Measurements from ENCODE around the gene CUX1.
A peak's percentile ranks its signal among the peaks of the same experiment; 100 is the strongest.
"Not testable (repeated sequence)": the region's sequence is repeated elsewhere in the genome, so short reads cannot be mapped to it uniquely, and the experiment has no call there.

CUX1 gene

DNA sequence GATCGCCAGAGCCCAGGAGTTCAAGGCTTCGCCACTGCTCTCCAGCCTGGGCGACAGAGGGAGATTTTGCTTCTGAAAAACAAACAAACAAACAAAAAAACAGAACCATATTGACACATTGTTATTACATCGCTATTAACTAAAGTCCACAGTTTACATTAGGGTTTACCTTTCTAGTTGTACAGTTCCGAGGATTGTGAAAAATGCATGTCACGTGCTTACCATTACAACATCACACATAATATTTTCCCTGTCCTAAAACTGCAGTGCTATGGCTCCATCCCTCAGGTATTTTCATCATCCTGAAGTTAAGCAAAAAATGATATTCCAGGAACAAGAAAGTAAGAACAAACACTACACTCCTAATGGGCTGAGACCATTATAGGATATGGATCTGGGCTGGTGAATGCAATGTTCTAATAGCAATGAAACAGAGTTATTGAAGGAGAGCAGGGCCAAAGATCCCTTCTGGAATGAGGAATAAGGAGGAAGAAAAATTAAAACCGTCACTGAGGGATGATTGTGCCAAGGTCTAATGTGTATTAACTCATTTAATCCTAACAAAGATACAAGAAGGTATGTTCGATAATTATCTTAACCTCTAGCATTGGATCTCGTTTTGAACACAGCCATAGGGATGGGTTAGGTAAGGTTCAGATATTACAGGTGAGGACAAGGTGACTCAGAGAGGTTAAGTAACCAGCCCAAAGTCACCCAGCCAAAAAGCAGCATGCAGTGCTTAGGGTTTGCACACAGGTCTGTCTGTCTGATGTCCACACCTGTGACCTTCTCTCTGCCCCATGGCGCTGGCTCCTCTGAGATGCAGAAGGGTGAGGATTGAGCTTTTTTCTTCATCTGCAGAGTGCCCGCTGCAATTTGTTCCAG, 14.0 kb upstream of the CUX1 start:
- DNase-seq = no peak

DNA sequence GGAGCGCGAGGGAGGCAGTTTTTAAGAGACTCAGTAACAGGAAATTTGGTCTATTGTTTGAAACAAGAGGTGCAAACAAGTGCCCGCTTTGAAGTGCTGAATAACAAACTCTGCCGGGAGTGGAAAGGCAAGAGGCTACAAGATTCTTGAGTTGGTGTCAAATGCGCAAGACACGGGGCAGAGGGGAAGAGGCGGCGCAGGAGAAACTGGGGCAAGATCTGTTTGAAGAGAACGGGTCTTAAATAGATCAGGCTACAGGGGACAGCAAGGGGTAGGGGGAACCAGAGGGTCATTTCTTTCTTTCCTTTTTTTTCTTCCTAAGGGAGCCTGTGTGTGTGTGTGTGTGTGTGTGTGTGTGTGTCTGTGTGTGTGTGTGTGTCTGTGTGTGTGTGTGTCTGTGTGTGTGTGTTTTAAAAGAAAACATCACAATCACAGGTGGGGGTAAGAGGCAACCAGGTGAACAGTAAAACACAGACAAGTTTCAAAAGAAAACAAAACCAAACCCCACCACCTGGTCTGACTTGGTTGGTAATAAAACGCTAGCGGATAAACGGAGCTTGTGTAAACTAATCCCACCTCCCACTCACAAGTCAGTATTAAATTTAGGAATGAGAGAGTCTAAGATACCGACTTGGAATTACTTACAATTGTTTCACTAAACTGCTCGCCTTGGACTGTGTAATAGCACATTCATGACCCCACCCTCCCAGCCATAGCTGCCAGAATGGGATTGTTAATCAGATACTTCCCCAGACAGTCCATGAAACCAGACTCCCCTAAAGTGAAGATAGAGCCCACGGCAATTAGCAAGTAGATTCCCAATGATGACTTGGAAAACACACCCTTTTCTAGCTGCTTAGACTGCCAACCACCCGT, 13.1 kb upstream of the CUX1 start:
- no peak for DNase-seq

DNA sequence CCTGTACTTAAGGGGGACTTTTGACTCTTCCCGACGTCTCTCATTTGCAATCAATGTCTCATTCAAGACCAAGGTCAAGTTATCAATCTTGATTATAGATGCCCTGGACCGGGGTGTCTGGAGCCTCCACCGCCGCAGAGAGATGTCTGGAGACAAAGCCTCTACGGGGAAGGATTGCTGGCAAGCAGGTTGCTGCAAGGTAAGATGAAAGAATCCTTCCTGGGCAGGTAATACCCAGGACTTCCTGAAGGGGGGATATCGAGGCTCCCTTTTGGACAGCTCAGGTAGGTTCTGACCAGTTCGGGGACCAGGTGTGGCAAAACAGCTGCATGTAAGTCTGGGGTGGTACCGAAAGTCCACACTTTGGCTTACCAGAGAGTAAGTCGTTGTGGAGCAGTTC, 12.5 kb upstream of the CUX1 start:
- DNase-seq = no peak

DNA sequence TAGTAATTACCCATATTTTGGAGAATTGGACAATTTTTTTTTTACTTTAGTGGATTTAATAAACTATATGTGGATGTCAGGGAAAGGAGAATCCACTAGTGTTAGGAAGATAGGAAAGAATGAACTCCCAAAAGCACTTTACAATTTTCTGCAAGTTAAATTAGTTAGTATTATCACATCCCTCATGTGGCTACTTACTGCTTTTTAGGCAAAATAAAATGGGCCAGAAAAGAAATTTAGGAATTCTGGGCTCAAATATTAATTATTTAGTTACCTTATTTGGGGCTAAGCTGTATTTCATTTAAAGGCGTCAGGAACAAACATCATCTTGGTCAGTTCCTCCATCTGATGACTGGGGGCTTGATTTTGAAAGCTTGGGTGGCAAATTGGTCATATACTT, 4.8 kb upstream of the CUX1 start:
- no peak for DNase-seq

DNA sequence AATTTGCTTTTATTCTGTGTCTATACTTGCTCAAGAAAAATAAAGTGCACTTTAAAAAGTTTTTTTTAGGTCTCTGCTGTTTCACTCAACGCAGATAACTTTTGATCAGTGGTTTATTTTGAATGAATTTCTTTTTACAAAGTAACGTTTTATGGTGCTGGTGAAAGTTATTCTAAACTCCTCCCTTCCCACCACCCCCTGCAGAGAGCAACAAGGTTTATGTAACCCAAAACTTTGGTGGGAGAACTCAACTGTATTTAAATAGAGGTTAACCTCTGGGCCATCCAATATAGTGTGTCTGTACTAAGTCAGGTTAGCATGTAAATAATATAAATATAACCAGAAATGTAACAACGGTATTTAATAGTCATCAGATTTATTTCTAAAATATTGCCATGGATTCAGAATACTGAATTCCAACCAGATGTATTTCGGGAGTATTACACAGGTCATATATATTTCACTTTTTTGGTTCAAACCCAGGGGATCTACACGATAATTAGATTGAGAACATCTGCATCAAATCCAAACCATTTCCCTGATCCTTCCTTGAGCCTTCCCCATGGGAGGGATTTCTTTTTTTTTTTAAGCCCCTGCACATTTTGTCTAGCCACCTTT, 3.9 kb upstream of the CUX1 start:
- DNase-seq = no peak

DNA sequence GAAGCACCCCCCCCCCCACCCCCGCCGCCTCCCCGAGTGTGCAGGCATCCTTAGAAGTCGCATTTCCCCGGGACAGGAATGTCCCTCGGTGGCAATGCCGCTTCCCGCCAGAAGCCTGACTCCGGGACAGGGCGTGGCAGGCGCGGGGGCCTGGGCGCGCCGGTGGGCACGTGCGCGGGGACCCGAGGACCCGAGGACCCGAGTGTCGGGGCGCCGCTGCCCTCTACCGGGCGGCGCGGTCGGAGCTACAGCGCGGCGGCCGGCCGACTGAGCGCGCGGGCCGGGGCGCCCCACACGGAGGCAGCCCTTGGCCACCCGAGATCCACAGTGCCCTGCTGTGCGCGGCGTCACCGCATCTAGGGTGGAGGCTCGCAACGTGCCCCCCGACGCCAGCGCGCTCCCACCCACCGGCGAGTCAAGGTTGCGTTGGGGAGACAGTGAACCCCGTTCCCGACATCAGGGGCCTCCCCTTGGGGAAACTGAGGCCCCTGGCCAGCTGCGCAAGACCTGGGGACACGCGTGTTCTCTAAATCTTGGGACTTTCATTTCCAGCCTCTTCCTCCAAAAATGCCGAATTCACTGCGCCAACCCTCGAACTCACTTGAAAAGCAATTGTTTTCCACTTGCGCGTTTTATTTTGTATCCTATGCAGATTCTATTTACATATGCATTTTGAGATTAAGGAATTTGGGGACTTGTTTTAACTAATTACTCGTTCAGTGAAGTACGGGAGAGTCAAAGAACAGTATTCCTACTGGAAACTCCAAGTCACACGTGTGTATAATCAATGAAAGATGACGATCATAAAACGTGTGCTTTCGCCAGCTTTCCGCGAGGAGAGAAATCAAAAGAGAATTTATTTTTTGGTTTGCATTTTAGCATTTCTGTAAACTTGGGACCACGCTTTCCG, 3.1 kb upstream of the CUX1 start:
- DNase-seq = peak; percentile 48

DNA sequence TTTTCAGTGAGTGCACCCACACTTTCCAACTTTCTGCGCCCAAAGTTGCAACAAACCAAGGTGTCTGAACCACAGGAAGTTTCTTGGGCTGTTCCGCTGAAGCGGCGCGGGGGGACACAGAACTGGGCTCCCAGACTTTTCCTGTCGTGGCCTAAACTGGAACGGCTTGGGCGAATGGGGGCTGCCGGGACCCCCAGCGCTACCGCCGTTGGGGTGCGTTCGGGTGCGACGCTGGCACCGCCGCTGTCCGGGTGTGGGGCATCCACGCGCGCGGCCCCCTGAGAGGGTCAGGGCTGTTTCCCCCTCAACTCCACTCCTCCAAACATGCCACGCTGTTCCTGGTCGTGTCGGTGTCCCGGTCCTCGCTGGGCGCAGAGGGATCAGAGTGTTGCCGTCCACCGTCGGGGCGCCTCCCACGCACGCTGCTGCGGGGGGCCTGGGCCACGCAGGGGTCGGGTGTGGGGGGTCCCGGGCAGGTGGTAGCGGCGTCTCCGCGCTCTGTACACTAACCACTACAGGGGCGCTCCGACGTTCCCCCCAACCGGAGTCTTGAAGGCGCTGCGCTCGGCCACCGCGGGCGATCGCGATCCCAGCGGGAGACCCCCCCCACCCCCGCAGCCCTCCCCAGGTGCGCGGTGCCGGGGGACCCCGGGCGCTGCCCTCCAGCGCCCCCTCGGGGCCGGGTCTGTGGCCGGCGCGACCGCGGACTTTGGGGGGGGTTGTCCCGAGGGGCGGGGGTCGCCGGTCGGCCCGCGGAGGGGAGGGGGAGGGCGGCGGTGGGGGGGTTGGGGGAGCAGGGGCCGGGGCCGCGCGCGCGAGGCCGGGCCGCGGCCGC, 2.2 kb upstream of the CUX1 start:
- no peak for DNase-seq

DNA sequence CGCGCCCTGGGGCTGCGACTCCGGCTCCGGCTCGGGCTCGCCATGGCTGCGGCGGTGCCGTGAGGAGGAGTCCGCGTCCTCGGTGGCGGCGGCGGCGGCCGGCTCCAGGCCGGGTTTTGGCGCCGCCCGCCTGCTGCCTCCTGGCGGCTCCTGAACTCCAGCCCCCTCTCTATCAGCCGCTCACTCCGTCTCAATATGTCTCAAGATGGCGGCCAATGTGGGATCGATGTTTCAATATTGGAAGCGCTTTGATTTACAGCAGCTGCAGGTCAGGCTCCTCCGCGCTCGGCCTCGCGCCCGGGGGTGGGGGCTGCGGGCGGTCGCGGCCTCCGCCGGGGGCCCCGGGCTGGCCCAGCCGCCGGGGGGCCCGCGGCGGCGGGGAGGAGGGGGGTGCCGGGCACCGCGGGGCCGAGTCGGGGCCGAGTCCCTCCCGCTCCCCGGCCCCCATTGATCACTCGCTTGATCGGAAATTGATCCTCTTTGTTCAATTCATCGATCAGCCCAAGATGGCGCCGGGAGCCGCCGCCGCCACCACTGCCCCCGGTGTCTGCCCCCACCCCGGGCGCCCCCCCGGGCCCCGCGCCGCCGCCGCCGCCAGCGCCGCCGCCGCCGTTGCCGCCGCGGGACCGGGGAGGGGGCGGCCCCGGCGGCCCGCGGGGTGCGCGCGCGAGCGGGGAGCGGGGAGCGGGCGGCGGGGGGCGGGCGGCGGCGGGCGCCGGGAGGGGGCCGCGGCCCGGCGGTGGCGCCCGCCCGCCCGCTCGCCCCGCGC, 1.4 kb upstream of the CUX1 start:
- DNase-seq = peak; percentile 84

DNA sequence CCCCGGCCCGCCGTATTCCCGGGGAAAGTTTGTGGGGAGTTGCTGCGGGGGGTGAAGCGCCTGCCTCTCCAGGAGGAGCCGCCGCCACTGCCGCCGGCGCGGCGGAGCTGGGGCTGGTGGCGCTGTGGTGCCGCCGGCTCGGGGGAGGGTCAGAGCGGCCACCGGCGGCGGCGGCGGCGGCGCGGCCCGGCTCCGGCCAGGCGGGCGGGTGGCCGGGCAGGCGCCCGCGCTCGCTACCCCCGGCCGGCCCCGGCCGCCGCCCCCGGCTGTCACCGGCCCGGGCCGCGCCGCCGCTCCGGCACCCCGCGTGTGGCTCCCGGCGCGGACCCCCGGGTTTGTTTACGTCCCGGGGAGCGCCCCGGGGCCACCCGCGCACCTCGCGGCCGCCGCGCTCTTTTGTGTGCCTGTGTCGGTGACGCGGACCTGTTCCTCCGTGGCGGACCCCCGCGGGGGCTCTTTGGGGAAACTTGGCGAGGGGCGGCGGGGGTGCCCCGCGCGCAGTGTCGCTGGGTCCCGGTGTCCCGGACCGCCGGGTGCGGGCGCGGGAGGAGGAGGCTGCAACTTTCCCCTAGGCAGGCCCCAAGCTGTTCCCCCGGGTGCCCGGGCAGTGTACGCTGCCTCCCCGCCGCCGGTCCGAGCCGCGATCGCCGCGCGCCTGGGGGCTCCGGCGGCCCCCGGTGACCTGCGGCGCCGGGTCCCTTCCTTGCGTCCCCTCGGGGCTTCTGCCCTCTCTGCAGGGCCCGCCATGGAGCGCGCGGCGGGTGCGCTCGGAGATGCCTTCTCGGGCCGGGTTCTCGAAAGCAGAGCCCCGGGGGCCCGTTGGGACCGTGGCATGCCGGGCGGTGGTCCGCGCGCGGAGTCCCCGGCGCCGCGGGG, 593 bp upstream of the CUX1 start:
- DNase-seq = peak; percentile 49

DNA sequence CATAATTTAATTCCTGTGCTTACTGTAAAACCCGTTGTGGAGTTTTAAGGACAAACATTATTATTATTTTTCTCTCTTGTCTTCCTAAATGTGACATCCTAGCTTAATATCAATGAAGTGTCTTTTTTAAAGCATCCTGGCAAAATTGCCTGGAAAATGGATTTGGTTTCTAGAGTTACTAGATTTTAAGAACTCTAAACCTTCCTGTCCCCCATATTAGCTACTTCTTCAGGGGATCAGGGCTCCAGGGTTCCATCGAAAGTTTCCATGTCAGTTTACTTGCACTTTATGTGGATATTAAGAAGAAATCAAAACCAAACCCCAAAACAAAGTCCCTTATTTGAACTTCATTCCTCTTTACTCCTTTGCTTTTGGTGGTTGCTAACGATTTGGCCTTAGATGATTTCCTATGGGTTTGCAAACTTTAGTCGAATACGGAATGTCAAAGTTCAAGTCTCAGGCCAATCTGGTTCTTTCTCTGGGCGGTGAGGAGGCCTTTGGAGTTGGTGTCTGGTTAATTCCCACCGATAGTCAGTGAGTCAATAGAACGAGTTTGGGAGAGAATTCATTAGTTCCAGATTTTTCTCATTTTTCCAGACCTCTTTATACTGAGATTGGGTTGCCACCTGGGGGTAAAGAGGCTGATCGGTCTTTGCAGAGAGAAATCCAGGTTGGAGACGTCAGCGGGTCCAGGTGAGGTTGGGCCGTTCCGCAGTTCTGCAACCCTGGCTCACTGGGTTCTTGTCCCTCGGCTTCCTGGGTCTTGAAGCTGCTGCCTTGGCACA, 1.1 kb downstream of the CUX1 start:
- DNase-seq = no peak

DNA sequence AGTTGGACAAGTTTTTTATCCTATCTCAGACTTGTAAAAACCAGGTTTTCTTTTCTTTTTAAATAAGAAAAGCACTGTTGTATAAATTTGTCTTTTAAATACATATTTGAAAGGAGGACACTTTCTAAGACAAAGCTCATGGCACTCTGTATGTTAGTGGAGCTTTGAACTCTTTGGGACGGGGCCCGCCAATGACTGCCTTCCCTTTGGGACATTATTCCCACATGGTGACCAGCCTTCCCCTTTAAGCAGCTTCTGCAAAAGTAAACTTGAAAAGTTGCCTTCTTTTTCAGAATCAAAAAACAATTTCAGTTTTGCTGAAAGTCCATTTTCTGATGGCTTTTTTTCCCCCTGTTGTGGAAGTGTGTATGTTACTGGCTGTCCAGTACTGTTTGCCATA, 1.8 kb downstream of the CUX1 start:
- no peak for DNase-seq

DNA sequence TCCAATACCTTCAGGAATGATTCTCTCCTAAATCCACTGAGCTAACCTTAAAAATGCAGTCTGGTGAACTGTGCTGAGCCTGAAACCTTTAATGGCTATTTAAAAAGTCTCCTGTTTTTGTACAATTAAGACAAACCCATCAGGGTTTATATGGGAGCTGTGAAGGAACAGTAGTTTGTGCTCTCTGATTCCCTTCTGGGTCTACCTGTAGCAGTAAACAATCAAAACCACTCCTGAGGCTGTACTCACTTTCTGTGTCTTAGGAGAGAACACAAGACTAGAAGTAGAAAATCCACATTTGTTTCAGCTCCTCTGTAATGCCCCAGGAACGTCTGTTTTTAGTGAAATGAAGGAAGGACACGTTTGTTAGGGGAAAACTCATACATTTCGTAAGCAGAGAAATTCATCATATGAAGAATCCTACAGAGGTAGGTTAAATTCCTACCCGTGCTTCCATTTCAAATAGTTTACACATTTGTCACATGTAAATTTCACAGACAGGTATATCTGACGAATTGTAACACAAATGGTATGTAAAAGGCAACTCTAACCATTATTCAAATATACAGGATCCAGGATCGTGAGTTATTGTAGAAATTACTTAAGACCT, 2.6 kb downstream of the CUX1 start:
- DNase-seq = no peak

DNA sequence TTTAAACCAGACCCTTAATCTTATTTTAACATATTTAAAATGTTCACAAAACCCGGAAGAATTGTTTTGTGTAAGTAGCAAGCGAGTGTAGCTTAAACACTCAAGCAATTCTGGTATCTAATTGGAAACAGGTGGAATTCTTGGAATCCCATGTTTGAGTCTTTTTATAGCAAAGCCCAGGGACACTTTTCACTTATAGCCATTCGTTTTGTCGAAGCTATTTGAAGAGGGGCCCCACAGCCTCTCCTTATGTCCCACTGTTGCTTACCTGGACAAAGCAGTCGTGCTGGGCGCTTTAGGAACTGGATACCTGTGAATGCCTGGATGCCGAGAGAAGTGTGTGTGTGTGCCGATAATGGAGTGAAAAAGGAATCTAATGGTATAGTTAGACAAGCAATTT, 3.3 kb downstream of the CUX1 start:
- peak; percentile 52 for DNase-seq

DNA sequence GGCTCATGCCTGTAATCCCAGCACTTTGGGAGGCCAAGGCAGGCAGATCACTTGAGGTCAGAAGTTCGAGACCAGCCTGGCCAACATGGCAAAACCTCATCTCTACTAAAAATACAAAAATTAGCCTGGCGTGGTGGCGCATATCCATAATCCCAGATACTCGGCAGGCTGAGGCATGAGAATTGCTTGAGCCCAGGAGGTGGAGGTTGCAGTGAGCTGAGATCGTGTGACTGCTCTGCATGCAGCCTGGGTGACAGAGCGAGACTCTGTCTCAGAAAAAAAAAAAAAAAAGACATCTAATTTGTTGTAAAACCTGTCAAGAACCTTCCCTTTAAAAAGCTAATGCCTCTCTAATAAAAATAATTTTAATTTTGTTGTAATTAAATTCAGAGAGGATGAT, 5.2 kb downstream of the CUX1 start:
- DNase-seq = not testable (repeated sequence)

DNA sequence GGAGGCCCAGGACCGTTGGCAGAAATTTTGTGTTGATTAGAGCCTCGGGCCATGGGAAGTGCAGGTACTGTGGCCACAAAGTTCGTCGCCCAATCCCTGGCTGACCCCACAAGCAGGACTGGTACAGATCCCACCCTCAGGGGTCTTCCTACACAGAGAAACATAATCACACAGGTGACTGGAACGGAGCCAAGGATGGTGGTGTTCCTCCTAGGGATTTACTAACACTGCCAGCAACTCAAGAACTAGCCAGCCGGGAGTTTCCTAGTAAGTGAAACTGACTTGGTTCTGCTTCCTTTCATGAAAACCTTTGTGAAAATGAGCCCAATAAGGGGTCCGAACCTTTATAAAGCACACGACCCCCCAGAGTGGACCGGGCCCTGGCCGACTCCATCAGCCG, 5.7 kb downstream of the CUX1 start:
- no peak for DNase-seq

DNA sequence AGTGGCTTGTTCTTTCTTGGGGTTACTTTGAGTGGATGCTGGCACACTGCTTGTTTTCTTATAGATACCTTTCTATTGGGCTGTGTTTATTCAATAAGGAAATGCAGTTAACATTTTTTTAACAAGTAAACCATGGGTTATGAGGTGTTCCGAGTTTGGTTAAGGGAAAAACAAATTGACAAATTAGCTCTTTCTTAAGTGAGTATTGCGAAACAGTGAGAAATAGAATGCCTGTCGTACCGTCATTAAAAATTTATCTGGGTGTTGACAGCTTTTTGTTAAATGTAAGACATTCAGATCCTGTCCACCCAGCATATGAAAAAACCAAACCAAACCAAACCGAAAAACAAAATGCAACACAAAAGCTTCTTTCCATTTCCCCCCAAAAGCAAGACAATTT, 6.2 kb downstream of the CUX1 start:
- no peak for DNase-seq

DNA sequence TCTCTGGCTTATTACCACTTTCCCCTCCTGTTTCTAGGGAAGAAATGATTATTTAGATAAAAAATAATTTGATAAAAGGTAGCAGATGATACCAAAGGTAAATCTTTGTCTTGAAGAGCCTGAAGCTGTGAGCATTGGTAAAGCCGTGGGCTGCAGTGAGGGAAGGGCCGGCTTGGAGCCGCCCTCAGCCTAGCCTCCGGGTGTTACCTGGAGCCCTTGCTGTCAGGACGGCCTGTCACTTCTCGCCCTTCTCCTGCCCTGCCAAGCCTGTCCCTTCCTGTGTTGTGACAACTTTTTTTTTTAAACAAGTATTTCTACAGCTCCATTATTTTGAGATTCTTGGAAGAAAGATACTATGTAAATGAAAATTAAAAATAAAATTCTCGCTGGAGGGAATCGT, 7.0 kb downstream of the CUX1 start:
- no peak for DNase-seq

DNA sequence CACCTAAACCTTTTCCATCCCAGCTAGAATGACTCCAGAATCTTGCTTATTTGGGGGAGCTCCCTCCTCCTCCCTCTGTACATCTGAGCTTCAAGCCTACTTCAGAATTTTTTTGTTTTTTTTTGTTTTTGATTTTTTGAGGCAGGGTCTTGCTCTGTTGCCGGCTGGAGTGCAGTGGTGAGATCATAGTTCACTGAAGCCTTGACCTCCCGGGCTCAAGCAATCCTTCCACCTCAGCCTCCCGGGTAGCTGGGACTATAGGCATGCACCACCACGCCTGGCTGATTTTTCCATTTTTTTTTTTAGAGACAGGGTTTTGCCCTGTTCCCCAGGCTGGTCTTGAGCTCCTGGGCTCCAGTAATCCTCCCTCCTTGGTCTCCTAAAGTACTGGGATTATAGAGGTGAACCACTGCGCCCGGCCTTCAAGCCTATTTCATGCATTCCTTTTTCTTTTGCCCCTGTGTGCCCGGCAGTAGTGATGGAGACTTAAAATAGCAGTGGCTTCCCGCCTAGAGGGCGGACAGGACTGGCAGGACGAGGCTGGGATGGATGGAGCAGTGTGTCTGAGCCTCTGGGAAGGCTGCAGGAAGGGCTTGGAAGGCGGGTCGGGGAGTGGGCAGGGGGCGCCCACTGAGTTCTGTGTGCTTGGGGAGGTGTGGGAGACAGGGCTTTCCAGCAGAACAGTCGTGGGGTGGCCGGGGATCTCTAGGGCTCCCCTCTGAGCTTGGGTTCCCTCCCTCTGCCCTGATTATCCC, 8.8 kb downstream of the CUX1 start:
- DNase-seq = no peak
